Right lobe of liver (tissue), 6 donors: ENCODE data around the gene CEP95. TPM values are rescaled to one million over a fixed set of nuclear protein-coding genes. Genes with fewer than 3 reads are reported as not detected.
"Not testable (repeated sequence)": the region's sequence is repeated elsewhere in the genome, so short reads cannot be mapped to it uniquely, and the experiment has no call there.

Experiments
- ATAC-seq, 4 donors: fragments of 200-7000 bp; cut with Tn5 transposase; one replicate each; pipeline ENCODE4 v1.9.1; 2020; ENCODE audit warnings: mild to moderate bottlenecking in 4 of 4, moderate library complexity in 4 of 4
- DNase-seq, 3 donors: peaks; one replicate each; pipeline ENCODE4 v3.0.0-alpha.2; 2020
- H3K27ac ChIP-seq, 3 donors: fragments of 200-600 bp; one replicate each; pipeline ENCODE4 v1.8.0; 2022
- H3K27me3 ChIP-seq, 2 donors: fragments of 200-600 bp; one replicate each; pipeline ENCODE4 v1.8.0; 2022
- H3K36me3 ChIP-seq, 4 donors: fragments of 200-600 bp; sonication (generic) in 1 of 4; one replicate each; pipeline versions ENCODE4 v1.5.1 to v1.8.0; 2017 to 2022; ENCODE audit warnings: control low read depth in 1 of 4
- H3K4me1 ChIP-seq, 4 donors: fragments of 200-600 bp; sonication (generic) in 1 of 4; one replicate each; pipeline versions ENCODE4 v1.5.1 to v1.8.0; 2017 to 2022; ENCODE audit warnings: control low read depth in 1 of 4
- H3K4me3 ChIP-seq, 3 donors: fragments of 200-600 bp; one replicate each; pipeline ENCODE4 v1.8.0; 2022
- H3K9me3 ChIP-seq, 4 donors: fragments of 200-600 bp; sonication (generic) in 1 of 4; one replicate each; pipeline versions ENCODE4 v1.5.1 to v1.8.0; 2017 to 2022; ENCODE audit warnings: control low read depth in 1 of 4
- POLR2A ChIP-seq: fragments of 450-650 bp; IDR thresholded peaks from one replicate; pipeline ENCODE4 v1.6.1; 2017; ENCODE audit warnings: antibody characterized with exemption, mild to moderate bottlenecking
- whole genome bisulfite sequencing: methylation state at CpG from one replicate; pipeline ENCODE4 v1.1.6; 2018; ENCODE audit warnings: low coverage, low lambda C conversion rate; ENCODE audit not compliant: insufficient coverage; ENCODE audit errors: missing lambda C conversion rate; 5-methylcytosine and 5-hydroxymethylcytosine counted together
- intact Hi-C, 2 donors: fragments of 100-400 bp; cut with DNase I; formaldehyde crosslinking; loops; one replicate each; pipeline versions ENCODE4 v1.11.2 to v1.14.1; 2022
- total RNA-seq, 6 experiments: library from RNA; depleted of rRNA in 2 of 6; stranded (reverse); fragments of >200 nt in 2 of 6; fragmentation: NEBNext Ultra II Directional in 3 of 6; extraction: Animal tissue kit (Norgen Biotek cat#: 25700) in 3 of 6; gene quantifications; one replicate each; pipeline versions ENCODE4 v1.1.0 to v1.2.4, GENCODE V29; 2016 to 2023
- TF ChIP-seq, protein P1 (sequence below), 4 donors: fragments of 200-600 bp in 3 of 4; fragments of 450-650 bp in 1 of 4; IDR thresholded peaks; one replicate each; pipeline versions ENCODE4 v1.5.1 to v1.8.0; 2016 to 2022; ENCODE audit warnings: antibody characterized with exemption in 4 of 4, mild to moderate bottlenecking in 2 of 4
- donor health status: DM: no; HTN: yes; CAD: no.
- donor health status: DM: no; HTN: no; CAD: no.
- donor health status: DM: no; HTN: no; CAD: no.
- donor health status: DM: no; HTN: yes; CAD: no.
- donor health status: DM: no; HTN: yes; CAD: no.

Gene CEP95
- total RNA-seq, 6 experiments from 2014 or later, result 11.0 to 27.6 (median 14.0) TPM

GRCh38 chr17:64574646-64575045 is 67.9 kb downstream of the CEP95 start:
- H3K27me3 ChIP-seq, result no peaks in the 10 kb centered on the region
- intact Hi-C loops, result no loop called here
- H3K4me3 ChIP-seq, result no peak overlapping the region
- H3K9me3 ChIP-seq, result no peaks in the 10 kb centered on the region
- H3K27ac ChIP-seq, result no peak overlapping the region
- DNase-seq, result no peak
- H3K4me1 ChIP-seq, result no peaks in the 10 kb centered on the region
- no peak for ATAC-seq
- no peak for TF ChIP-seq POLR2A
- TF ChIP-seq, protein P1, sequence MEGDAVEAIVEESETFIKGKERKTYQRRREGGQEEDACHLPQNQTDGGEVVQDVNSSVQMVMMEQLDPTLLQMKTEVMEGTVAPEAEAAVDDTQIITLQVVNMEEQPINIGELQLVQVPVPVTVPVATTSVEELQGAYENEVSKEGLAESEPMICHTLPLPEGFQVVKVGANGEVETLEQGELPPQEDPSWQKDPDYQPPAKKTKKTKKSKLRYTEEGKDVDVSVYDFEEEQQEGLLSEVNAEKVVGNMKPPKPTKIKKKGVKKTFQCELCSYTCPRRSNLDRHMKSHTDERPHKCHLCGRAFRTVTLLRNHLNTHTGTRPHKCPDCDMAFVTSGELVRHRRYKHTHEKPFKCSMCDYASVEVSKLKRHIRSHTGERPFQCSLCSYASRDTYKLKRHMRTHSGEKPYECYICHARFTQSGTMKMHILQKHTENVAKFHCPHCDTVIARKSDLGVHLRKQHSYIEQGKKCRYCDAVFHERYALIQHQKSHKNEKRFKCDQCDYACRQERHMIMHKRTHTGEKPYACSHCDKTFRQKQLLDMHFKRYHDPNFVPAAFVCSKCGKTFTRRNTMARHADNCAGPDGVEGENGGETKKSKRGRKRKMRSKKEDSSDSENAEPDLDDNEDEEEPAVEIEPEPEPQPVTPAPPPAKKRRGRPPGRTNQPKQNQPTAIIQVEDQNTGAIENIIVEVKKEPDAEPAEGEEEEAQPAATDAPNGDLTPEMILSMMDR (IDR thresholded peaks at IDR 0.05), result no peak
- peaks cover 0 to 13% (median 0%) of the 10 kb centered on the region in 4 donors for H3K36me3 ChIP-seq
- 100% methylated on average over 1 of the region's 1 CpG for WGBS

- 96% methylated on average over 3 of the region's 3 CpGs for WGBS
- no peaks in the 10 kb centered on the region for H3K4me1 ChIP-seq
- no peak overlapping the region for H3K4me3 ChIP-seq
- TF ChIP-seq, protein P1 (IDR thresholded peaks at IDR 0.05), result no peak
- no peak for TF ChIP-seq POLR2A
- peaks cover 0 to 20% (median 2%) of the 10 kb centered on the region in 4 donors for H3K36me3 ChIP-seq
- H3K9me3 ChIP-seq, result no peaks in the 10 kb centered on the region
- intact Hi-C loops, result no loop called here
- H3K27me3 ChIP-seq, result no peaks in the 10 kb centered on the region
- H3K27ac ChIP-seq, result no peak overlapping the region
- ATAC-seq (no peak), DNase-seq (no peak)
Measured at GRCh38 chr17:64575431-64575830, 68.7 kb downstream of the CEP95 start.

DNA sequence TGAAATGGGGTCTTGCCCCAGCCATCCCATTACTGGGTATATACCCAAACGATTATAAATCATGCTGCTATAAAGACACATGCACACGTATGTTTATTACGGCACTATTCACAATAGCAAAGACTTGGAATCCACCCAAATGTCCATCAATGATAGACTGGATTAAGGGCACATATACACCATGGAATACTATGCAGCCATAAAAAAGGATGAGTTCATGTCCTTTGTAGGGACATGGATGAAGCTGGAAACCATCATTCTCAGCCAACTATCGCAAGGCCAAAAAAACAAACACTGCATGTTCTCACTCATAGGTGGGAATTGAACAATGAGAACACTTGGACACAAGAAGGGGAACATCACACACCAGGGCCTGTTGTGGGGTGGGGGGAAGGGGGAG is 70.2 kb downstream of the CEP95 start:
- H3K4me1 ChIP-seq, DNase-seq, H3K9me3 ChIP-seq, intact Hi-C loops, H3K27me3 ChIP-seq, ATAC-seq, H3K27ac ChIP-seq, H3K4me3 ChIP-seq: not testable (repeated sequence)
- peaks cover 0 to 20% (median 3%) of the 10 kb centered on the region in 4 donors for H3K36me3 ChIP-seq
- WGBS, result 100% methylated on average over 4 of the region's 4 CpGs

DNA sequence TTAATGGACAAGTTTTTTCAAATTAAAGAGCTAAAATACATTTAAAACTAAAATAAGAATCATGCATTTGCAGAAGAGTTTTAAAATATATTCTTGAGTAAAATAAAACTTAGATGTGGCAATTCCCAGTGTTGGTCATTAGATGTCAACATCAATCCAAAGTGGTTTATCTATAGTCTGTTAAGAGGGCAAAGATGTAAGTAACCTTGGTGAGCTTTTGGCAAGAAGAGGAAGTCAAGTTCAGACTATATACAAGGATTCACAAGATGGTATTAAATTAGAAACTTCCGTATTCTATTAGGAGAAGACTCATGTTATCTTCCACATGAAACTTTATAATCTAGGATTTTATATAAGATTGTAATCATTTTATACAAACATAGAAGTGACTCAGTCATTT is 73.1 kb downstream of the CEP95 start:
- Histone ChIP-seq H3K4me3 (no peak overlapping the region), H3K4me1 (no peaks in the 10 kb centered on the region), H3K36me3 (peaks cover 0 to 30% (median 3%) of the 10 kb centered on the region in 4 donors), H3K27me3 (no peaks in the 10 kb centered on the region), H3K9me3 (no peaks in the 10 kb centered on the region), H3K27ac (no peak overlapping the region)
- WGBS, result 92% methylated on average over 1 of the region's 1 CpG
- no peak for TF ChIP-seq POLR2A
- TF ChIP-seq, protein P1 (IDR thresholded peaks at IDR 0.05), result no peak
- intact Hi-C loops, result no loop called here
- DNase-seq (no peak), ATAC-seq (no peak)

GRCh38 chr17:64580384-64581315 is 73.9 kb downstream of the CEP95 start:
- Histone ChIP-seq H3K27me3 (no peaks in the 10 kb centered on the region), H3K36me3 (peaks cover 0 to 30% (median 3%) of the 10 kb centered on the region in 4 donors), H3K27ac (no peak overlapping the region), H3K9me3 (no peaks in the 10 kb centered on the region), H3K4me3 (no peak overlapping the region), H3K4me1 (no peaks in the 10 kb centered on the region)
- DNase-seq (no peak), ATAC-seq (no peak)
- intact Hi-C loops, result no loop called here
- TF ChIP-seq POLR2A, result no peak
- TF ChIP-seq, protein P1 (IDR thresholded peaks at IDR 0.05), result no peak
- 83% methylated on average over 5 of the region's 7 CpGs for WGBS
